Transverse colon (tissue), 4 donors: ENCODE data around the gene SCYGR1.

ENCODE experiments used
- EP300 ChIP-seq: sonication (generic); formaldehyde crosslinking; IDR thresholded peaks from one replicate; pipeline ENCODE4 v1.6.1; 2017; ENCODE audit warnings: antibody characterized with exemption, low read depth
- POLR2A ChIP-seq: fragments of 450-650 bp; IDR thresholded peaks from one replicate; pipeline ENCODE4 v1.6.1; 2016; ENCODE audit warnings: antibody characterized with exemption, mild to moderate bottlenecking, moderate library complexity
- POLR2AphosphoS5 ChIP-seq, 3 donors: sonication (generic); formaldehyde crosslinking; IDR thresholded peaks; one replicate each; pipeline ENCODE4 v1.6.1; 2016; ENCODE audit warnings: antibody characterized with exemption in 3 of 3
- TF ChIP-seq, protein P1 (sequence below), 5 experiments: fragments of 200-600 bp in 3 of 5; fragments of 450-650 bp in 2 of 5; sonication (generic) in 3 of 5; IDR thresholded peaks; 1 replicate in 2 of 5; 2 replicates in 3 of 5; pipeline ENCODE4 v1.5.1; 2016 to 2017; ENCODE audit warnings: antibody characterized with exemption in 5 of 5, inconsistent platforms in 3 of 5, mild to moderate bottlenecking in 2 of 5, moderate library complexity in 1 of 5

DNA sequence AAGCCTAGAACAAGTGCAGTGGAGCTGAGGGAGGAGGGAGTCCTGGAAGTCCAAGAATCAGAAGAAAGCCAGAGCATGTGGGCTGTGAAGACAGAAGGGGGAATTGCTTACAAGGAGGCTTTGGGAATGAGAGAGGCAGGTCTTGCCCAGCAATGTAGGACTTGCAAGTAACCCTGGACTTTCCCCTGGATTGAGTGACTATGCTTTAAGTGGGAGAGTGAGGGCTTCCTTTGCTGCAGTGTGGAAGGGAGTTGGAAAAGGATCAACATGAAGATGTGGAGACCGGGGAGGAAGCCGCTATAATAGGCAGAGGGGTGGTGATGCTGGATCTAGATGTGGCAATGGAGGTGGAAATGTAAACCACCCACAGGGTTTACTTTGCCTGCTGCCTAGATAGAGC lies 13.8 kb upstream of the SCYGR1 start:
- TF ChIP-seq EP300: no peak
- TF ChIP-seq, protein P1, sequence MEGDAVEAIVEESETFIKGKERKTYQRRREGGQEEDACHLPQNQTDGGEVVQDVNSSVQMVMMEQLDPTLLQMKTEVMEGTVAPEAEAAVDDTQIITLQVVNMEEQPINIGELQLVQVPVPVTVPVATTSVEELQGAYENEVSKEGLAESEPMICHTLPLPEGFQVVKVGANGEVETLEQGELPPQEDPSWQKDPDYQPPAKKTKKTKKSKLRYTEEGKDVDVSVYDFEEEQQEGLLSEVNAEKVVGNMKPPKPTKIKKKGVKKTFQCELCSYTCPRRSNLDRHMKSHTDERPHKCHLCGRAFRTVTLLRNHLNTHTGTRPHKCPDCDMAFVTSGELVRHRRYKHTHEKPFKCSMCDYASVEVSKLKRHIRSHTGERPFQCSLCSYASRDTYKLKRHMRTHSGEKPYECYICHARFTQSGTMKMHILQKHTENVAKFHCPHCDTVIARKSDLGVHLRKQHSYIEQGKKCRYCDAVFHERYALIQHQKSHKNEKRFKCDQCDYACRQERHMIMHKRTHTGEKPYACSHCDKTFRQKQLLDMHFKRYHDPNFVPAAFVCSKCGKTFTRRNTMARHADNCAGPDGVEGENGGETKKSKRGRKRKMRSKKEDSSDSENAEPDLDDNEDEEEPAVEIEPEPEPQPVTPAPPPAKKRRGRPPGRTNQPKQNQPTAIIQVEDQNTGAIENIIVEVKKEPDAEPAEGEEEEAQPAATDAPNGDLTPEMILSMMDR (IDR thresholded peaks at IDR 0.05): no peak
- no peak for TF ChIP-seq POLR2AphosphoS5 (IDR thresholded peaks at IDR 0.05)
- no peak for TF ChIP-seq POLR2A
